Renal cortex interstitium (tissue), 11 donors: ENCODE results near the gene MAN1C1. TPM values are rescaled to one million over a fixed set of nuclear protein-coding genes. Genes with fewer than 3 reads are reported as not detected.

ENCODE experiments used
- DNase-seq, 11 donors: peaks; one replicate each; pipeline ENCODE4 v3.0.0-alpha.2; 2013; ENCODE audit warnings: low read depth in 9 of 11, low spot score in 4 of 11; ENCODE audit errors: extremely low read depth in 1 of 11
- polyA plus RNA-seq, 3 donors: library from polyadenylated mRNA; unstranded; fragments of 120-200 nt; gene quantifications; one replicate each; pipeline ENCODE4 v1.2.1, GENCODE V29; 2013; ENCODE audit not compliant: insufficient read length in 3 of 3

The MAN1C1 gene
- polyA plus RNA-seq, 3 donors = 12.4 to 18.0 (median 14.0) TPM

- no peak for DNase-seq
Measured at GRCh38 chr1:25739341-25739740, 122.8 kb downstream of the MAN1C1 start.

- DNase-seq = no peak
Measured at GRCh38 chr1:25740071-25740470, 123.5 kb downstream of the MAN1C1 start.

- DNase-seq = no peak
Measured at GRCh38 chr1:25742316-25742715, 125.7 kb downstream of the MAN1C1 start.

DNA sequence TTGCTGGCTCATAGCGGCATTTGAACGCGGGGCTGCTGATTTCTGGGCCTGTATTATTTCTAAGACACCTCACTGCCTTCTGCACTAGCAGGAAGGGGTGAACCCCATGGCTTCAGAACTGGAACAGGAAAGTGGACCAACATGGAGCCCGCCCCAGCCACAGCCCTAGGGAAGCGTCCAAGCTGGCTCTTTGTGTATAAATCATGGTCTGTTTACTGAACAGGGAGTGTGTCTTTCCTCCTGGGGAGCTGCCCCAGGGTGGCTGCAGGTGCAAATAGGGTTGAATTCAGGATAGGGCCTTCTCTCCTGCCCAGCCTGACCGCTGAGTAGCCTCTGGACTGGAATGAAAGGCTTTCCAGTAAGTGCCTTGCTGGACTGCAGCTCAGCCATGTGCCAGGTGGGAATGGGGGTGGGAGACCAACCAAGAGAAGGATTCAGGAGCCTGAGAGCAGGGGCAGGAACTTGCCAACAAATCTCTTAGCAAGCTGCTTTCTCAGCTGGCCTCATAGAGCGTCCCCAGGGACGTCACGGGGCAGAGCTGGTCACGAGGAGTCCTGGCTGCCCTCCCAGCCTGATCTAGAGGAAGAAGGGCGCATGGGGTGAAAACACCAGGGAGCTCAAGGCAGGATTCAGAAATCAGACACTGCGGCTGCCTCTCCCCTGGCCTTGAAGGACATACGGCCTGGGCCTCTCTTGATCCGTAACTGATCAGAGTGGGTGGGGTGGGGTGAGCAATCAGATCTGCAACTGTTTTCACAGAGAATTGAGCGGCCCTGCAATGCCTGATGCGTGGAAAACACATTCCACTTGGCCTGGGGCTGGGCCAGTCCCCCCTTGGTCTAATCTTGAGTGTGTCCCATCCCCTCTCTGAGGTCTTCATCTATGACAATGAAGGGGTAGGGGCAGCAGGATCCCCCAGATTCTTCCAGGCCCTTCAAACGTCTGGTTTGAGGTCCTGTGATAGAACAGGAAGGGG, 126.9 kb downstream of the MAN1C1 start:
- peak in 1 of 11 donors; percentile 26 for DNase-seq

DNA sequence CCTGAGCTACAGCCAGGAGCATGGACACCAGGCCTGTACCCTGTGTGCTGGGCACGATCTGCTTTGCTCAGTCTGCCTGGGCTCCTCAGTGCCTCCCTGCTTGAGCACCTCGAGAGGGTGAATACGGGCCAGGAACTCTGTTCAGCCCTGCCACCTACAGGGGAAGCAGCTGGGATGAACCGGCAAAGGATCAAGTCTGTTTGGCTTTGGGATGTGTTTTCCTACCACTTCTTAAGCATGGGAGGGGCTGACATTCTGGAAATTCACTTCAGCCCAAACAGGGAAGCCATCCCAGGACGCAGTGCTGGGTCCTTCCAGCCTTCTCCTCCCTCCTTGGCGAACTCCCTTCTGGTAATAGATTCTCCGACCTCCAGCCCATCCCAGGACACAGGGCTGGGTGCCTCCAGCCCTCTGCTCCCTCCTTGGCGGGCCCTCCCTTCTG, 127.6 kb downstream of the MAN1C1 start:
- no peak for DNase-seq

DNA sequence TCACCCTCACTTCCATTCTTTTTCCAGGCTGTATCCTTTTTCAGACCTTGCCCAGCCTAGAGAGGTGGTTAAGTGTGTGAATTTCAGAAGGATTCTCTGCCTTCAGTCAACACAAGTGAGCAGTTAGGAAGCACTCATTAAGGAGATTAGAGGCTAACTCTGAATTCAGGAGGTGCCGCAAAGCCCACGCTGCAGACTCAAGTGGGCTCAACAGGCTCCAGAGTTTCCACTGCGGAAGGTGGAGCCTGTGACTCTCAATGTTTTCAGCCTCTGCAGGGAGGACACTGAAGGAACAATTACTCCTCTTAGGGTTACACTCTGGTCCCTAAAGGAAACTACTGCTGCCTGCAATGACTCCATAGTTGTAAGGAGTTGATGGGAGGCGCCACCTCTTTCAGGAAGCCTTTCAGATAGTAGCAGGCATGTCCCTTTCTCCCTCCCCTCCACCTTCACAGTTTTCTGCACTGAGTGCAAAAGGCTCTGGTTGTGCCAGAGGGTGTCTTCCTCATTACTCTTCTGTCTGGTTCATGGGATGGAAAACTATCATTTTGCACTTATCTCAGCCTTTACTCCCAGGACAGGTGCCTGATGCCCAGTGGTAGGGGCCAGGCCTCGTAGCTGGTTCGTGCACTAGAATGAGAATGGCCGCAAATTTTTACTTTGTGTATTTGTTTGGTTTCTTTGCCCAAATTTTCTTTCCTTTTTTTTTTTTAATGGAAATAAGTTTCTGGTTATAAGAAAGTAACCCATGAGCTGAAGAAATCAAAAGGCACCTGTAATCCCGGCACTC, 128.2 kb downstream of the MAN1C1 start:
- no peak for DNase-seq

DNA sequence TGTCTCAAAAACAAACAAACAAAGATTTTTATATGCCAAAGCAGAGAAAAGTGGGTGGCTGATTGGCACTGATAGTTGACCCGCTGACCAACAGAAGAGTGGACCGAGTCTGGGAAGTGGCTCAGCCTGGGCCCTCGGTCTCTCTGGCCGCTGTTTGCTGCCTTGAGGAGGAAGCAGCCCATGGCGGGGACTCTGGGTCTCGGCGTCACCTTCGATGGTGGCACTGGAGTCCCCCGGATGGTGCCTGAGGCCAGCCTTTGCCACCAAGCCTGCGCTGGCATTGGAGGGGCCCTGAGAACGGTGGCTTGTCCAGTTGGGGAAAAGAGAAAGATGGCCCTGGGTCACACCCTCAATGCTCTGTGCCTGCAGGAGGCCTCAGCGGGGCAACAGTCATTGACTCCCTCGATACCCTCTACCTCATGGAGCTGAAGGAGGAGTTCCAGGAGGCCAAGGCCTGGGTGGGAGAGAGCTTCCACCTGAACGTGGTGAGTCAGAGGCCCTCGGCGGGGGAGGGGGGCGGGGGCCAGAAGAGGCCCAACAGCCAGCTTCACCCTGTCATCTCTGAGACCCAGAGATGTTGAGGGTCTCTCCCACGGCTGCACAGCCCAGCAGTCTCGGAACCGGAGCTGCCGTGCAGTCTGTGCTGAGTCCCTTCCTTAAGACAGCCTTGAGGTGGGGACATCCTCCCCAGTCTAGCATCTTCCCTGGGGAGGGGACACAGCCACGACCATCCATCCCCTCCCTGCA, 129.9 kb downstream of the MAN1C1 start:
- DNase-seq = no peak

DNA sequence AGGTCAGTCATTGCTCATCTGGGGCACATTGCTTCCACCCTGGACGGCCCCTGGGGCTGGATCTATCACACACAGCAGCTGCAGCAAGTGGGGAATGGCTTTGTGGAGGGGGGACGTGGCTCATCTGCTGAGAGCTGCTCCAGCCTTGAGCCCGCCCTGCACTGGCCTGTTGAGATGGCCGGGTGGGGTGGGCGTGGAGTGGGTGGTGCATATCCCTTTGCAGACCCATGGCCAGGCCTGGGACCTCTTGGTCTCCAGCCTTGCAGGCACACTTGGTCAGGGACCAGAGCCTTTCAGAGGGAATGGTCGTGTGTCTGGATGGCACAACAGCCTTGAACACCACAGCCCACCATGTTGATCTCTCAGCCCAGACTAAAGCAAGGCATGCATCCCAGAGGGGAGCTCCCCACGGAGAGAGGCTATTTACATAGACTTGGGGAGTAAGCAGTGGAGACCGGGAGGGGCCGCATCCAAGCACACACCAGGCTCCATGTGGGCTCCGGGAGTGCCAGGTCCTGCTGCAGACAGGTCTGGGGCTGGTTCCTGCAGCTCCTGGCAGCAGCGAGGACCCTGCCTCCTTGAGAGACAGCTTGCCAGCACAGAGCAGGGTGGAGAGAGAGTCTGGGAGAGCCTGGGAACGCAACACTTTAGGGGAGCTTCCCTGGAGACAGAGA, 130.6 kb downstream of the MAN1C1 start:
- DNase-seq = no peak

GRCh38 chr1:25748531-25749205, 132.1 kb downstream of the MAN1C1 start:
- no peak for DNase-seq

- no peak for DNase-seq
Measured at GRCh38 chr1:25750923-25751605, 134.5 kb downstream of the MAN1C1 start.

DNA sequence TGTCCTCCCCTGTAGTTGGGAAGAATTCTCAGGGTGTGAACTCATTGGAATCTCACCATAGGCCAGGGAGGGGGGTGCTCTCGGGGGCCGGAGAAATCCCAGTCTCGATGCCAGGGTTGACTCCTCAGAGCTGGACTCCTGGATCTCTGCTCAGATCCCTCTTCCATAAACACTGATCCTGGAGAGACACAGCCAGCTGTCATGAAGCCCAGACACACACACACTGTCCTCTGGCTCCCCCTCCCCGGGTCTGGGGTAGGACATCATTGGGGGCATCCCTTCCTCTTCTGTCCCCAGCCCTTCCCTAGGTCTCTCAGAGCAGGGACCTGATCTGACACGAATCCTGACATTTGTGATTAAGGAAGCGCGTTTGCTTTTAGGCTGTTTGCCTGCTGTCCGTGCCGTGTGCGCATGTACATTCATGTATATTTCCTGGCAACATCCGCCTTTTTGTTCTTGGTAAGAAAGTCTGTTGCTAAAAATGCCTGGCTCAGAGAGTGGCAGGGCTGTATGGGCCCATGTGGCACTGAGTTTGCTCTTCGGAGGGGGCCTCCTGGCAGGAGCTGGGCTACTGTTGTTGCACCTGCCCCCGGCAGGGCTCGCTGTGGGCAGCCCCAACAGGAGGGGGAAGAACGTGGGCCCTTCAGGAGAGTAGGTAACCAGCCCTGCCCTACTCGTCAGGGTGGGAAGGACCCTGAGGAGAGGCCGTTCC, 138.0 kb downstream of the MAN1C1 start:
- DNase-seq = no peak

DNA sequence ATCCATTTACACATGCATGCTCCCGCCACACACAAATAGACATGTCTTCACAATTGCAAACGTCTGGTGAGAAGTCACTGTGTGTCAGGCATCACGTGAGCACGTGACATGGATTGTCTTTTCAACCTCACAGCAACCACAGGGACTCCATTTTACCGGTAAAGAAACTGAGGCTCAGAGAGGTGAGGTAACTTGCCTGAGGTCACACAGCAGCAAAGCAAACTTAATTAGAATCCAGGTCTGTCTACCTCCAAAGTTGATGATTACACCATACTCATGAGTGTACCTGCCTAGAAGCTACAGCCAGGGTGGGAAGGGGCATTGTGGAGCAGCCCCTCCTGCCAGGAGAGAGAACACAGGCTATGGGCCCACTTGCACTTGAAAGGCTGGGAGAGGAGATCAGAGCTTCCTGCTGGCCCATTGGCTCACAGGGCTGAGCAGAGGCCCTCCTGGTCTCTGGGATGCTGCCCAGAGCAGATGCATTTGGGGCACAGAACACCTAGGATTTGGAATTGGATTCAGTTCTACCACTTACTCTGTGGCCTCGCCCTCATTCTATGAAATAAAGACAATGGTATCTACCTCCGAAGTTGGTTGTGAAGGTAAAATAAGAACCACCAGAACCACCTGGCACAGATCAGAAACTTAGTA, 139.0 kb downstream of the MAN1C1 start:
- DNase-seq = no peak

GRCh38 chr1:25756215-25756614, 139.6 kb downstream of the MAN1C1 start:
- no peak for DNase-seq

DNA sequence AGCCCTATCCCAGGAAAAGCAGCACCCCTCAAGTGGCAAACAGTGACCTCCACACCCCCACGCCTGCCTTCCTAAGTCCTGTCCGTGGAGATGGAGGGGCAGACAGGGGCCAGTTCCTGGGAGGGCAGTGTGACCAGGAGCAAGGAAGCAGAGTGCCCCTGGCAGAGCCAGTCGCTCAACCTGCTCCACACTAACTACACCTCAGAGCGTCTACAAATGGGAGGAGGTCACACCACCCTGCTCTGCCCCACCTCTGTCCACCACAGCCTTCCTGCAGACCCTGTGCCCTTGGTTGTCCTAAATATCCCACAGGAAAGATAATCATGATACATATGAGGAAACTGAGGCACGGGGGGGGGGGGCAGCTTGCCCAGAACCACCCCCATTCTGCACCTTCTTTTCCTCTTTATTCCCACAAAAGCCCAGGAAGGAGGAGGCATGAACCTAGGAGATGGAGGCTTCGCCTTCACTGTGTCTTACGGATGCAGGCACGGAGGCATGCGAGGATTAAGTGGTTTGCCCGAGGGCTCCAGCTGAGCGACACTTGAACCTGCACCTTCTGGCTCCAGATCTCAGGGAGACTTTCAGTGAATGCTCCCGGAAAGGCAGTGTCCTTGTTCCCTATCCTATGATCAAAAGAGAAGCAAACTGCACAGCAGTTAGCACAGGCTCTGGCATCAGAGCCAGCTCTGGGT, 140.7 kb downstream of the MAN1C1 start:
- DNase-seq = no peak

GRCh38 chr1:25757846-25758185, 141.2 kb downstream of the MAN1C1 start:
- no peak for DNase-seq

DNA sequence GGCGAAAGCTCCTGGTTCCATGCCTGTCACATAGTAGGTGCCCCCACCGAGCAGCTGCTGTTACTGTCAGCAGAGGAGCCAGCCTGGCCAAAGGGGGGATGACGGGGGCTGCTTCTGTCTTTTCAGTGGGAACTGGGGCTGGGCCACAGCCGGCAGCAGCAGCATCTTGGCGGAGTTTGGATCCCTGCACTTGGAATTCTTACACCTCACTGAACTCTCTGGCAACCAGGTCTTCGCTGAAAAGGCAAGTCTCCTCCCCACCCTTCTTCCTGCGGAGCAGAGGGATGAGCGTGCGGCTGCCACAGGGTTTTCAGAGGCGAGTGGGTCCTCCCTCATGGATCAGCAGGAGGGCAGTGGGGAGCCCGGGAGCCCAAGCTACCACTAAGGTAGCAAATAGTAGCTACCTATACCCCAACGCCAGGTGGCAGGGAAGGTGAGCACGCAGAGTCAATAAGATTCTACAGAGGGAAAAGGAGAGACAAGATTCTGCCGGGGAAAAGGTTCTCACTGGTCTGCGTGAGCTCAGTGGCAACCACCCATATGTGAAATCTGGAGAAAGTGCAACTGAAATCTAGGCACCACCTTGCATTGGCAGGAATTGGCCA, 142.0 kb downstream of the MAN1C1 start:
- DNase-seq = no peak
